Liver (tissue), 9 donors: Measurements from ENCODE around the gene PRCD. TPM values are rescaled to one million over a fixed set of nuclear protein-coding genes. Genes with fewer than 3 reads are reported as not detected.

ENCODE experiments used
- DNase-seq: peaks from one replicate; pipeline ENCODE4 v3.0.0-alpha.2; 2017; ENCODE audit warnings: low spot score
- H3K27ac ChIP-seq, 2 donors: one replicate each; pipeline ENCODE4 v1.7.0; 2013; ENCODE audit warnings: inconsistent platforms in 2 of 2, low read length in 2 of 2, control low read depth in 1 of 2, low read depth in 1 of 2, mild to moderate bottlenecking in 1 of 2
- H3K27me3 ChIP-seq, 4 donors: one replicate each; pipeline versions ENCODE4 v1.6.1 to v1.7.0; 2013; ENCODE audit warnings: low read length in 3 of 4, inconsistent platforms in 1 of 4, mild to moderate bottlenecking in 1 of 4, moderate library complexity in 1 of 4; ENCODE audit not compliant: control insufficient read depth in 4 of 4, insufficient read depth in 4 of 4
- H3K36me3 ChIP-seq, 4 donors: one replicate each; pipeline versions ENCODE4 v1.6.1 to v1.7.0; 2013; ENCODE audit warnings: low read length in 3 of 4, mild to moderate bottlenecking in 3 of 4, low read depth in 1 of 4, moderate library complexity in 1 of 4; ENCODE audit not compliant: control insufficient read depth in 4 of 4, insufficient read depth in 3 of 4
- H3K4me1 ChIP-seq, 4 donors: one replicate each; pipeline versions ENCODE4 v1.6.1 to v1.7.0; 2013; ENCODE audit warnings: low read length in 3 of 4, mild to moderate bottlenecking in 3 of 4, moderate library complexity in 1 of 4; ENCODE audit not compliant: control insufficient read depth in 4 of 4, insufficient read depth in 4 of 4
- H3K4me3 ChIP-seq, 3 donors: one replicate each; pipeline versions ENCODE4 v1.6.1 to v1.7.0; 2013; ENCODE audit warnings: low read length in 3 of 3, control low read depth in 1 of 3, low read depth in 1 of 3, mild to moderate bottlenecking in 1 of 3
- H3K9ac ChIP-seq, 2 donors: one replicate each; pipeline ENCODE4 v1.7.0; 2013; ENCODE audit warnings: low read length in 2 of 2, mild to moderate bottlenecking in 2 of 2, moderate library complexity in 2 of 2, control low read depth in 1 of 2, low read depth in 1 of 2
- H3K9me3 ChIP-seq, 4 donors: one replicate each; pipeline versions ENCODE4 v1.6.1 to v1.7.0; 2013; ENCODE audit warnings: low read length in 3 of 4; ENCODE audit not compliant: control insufficient read depth in 4 of 4
- CTCF ChIP-seq: fragments of 150-350 bp; IDR thresholded peaks from 2 replicates; pipeline ENCODE4 v1.5.1; 2017; ENCODE audit warnings: improper control_type of control experiment, low read depth, low read length; ENCODE audit not compliant: missing input control
- EGR1 ChIP-seq, 2 donors: IDR thresholded peaks; 2 replicates each; pipeline ENCODE4 v1.6.1; 2016 to 2018; ENCODE audit warnings: antibody characterized with exemption in 2 of 2, low read depth in 2 of 2
- FOXA1 ChIP-seq: IDR thresholded peaks from 2 replicates; pipeline ENCODE4 v1.6.1; 2016; ENCODE audit warnings: antibody characterized with exemption
- FOXA2 ChIP-seq: IDR thresholded peaks from 2 replicates; pipeline ENCODE4 v1.6.1; 2016; ENCODE audit warnings: antibody characterized with exemption
- GABPA ChIP-seq, 2 donors: IDR thresholded peaks in 1 of 2; conservative IDR thresholded peaks in 1 of 2; 2 replicates each; pipeline ENCODE4 v1.6.1; 2016; ENCODE audit warnings: antibody characterized with exemption in 2 of 2, mild to moderate bottlenecking in 1 of 2, moderate library complexity in 1 of 2
- HNF4A ChIP-seq, 2 donors: conservative IDR thresholded peaks; 2 replicates each; pipeline ENCODE4 v1.6.1; 2016; ENCODE audit warnings: antibody characterized with exemption in 2 of 2, mild to moderate bottlenecking in 2 of 2
- HNF4G ChIP-seq: IDR thresholded peaks from 2 replicates; pipeline ENCODE4 v1.6.1; 2016; ENCODE audit warnings: antibody characterized with exemption
- JUND ChIP-seq, 2 donors: IDR thresholded peaks; 2 replicates each; pipeline ENCODE4 v1.6.1; 2016; ENCODE audit warnings: antibody characterized with exemption in 2 of 2
- MAX ChIP-seq: IDR thresholded peaks from 2 replicates; pipeline ENCODE4 v1.6.1; 2016; ENCODE audit warnings: antibody characterized with exemption
- NR2F2 ChIP-seq: IDR thresholded peaks from 2 replicates; pipeline ENCODE4 v1.6.1; 2016; ENCODE audit warnings: antibody characterized with exemption
- RAD21 ChIP-seq, 2 donors: IDR thresholded peaks; 2 replicates each; pipeline ENCODE4 v1.6.1; 2016; ENCODE audit warnings: antibody characterized with exemption in 2 of 2, mild to moderate bottlenecking in 2 of 2
- REST ChIP-seq: IDR thresholded peaks from 2 replicates; pipeline ENCODE4 v1.6.1; 2016; ENCODE audit warnings: antibody characterized with exemption, mild to moderate bottlenecking
- RXRA ChIP-seq, 2 donors: IDR thresholded peaks; 2 replicates each; pipeline ENCODE4 v1.6.1; 2017 to 2018; ENCODE audit warnings: antibody characterized with exemption in 2 of 2, mild to moderate bottlenecking in 1 of 2
- SP1 ChIP-seq: IDR thresholded peaks from 2 replicates; pipeline ENCODE4 v1.6.1; 2018; ENCODE audit warnings: antibody characterized with exemption, mild to moderate bottlenecking
- TAF1 ChIP-seq: conservative IDR thresholded peaks from 2 replicates; pipeline ENCODE4 v1.6.1; 2016; ENCODE audit warnings: antibody characterized with exemption, mild to moderate bottlenecking
- YY1 ChIP-seq: IDR thresholded peaks from 2 replicates; pipeline ENCODE4 v1.6.1; 2016; ENCODE audit warnings: antibody characterized with exemption, mild to moderate bottlenecking
- ZBTB33 ChIP-seq: IDR thresholded peaks from 2 replicates; pipeline ENCODE4 v1.6.1; 2016; ENCODE audit warnings: antibody characterized with exemption
- WGBS: extraction: QIAGEN DNeasy Blood & Tissue Kit; methylation state at CpG from one replicate; pipeline ENCODE4 v1.1.7; 2013; 5-methylcytosine and 5-hydroxymethylcytosine counted together
- polyA plus RNA-seq, 2 donors: library from polyadenylated mRNA; stranded (reverse) in 1 of 2; unstranded in 1 of 2; fragments of 200-250 nt in 1 of 2; fragments of >200 nt in 1 of 2; fragmentation: Nextera tagmentation in 1 of 2; extraction: Ambion mirVana in 1 of 2; gene quantifications; one replicate each; pipeline versions ENCODE4 v1.2.1 to v1.2.3, GENCODE V29; 2013 to 2015
- total RNA-seq, 2 donors: library from RNA; depleted of rRNA; stranded (reverse); fragments of >200 nt; gene quantifications; one replicate each; pipeline ENCODE4 v1.2.3, GENCODE V29; 2014
- TF ChIP-seq, protein P1 (sequence below): IDR thresholded peaks from 2 replicates; pipeline ENCODE4 v1.6.1; 2016; ENCODE audit warnings: antibody characterized with exemption
- donor health status: healthy.
- donor health status: healthy.
- donor health status: healthy.
- donor health status: healthy.
- donor health status: healthy.

The PRCD gene
- total and polyA plus RNA-seq, 4 donors: 0.63 to 1.0 (median 0.75) TPM; not detected in 1

DNA sequence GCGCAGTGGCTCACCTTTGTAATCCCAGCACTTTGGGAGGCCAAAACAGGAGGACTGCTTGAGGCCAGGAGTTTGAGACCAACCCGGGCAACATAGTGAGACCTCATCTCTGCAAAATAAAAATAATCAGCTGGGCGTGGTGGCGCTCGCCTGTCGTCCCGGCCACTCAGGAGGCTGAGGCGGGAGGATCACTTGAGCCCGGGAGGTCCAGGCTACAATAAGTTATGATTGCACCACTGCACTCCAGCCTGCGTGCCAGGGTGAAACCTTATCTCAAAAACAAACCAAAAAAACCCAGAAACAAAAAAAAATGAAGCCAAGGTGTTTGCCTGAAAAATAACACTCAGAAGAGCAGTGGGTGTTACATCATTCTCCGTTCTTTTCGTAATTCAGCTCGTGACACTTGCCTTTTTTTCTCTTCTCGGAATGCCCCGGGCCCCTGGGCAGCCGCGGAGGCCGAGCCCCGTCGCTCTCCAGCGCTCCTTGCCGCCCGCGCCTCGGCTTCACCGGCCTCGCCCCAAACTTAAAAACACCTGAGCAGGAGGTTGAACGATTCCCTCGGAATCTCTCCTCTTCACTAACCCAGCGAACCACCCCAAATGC is 17.0 kb downstream of the PRCD start:
- Histone ChIP-seq H3K4me3 (peak overlapping the region; percentile 68 to 99 (median 97)), H3K9ac (peak overlapping the region; percentile 93 to 96), H3K9me3 (no peaks in the 10 kb centered on the region), H3K4me1 (peaks cover 3 to 24% (median 15%) of the 10 kb centered on the region in 4 donors), H3K27me3 (no peaks in the 10 kb centered on the region), H3K27ac (peak overlapping the region; percentile 84 to 97), H3K36me3 (peaks cover 2 to 8% (median 7%) of the 10 kb centered on the region in 4 donors)
- no peak for DNase-seq
- WGBS: 24% methylated on average over 30 of the region's 30 CpGs
- TF ChIP-seq SP1 (no peak), ZBTB33 (no peak), FOXA2 (no peak), FOXA1 (no peak), NR2F2 (no peak), HNF4G (no peak), EGR1 (IDR thresholded peaks at IDR 0.05; ENCODE audit: low read depth in 2 of 2) (no peak), JUND (IDR thresholded peaks at IDR 0.05) (no peak), RXRA (IDR thresholded peaks at IDR 0.05) (no peak), CTCF (no peak), HNF4A (conservative IDR thresholded peaks at IDR 0.05) (no peak), MAX (no peak), YY1 (no peak), RAD21 (IDR thresholded peaks at IDR 0.05) (no peak), GABPA (IDR thresholded peaks at IDR 0.05 in 1 of 2, conservative IDR thresholded peaks at IDR 0.05 in 1 of 2) (no peak), TAF1 (no peak)
- TF ChIP-seq, protein P1, sequence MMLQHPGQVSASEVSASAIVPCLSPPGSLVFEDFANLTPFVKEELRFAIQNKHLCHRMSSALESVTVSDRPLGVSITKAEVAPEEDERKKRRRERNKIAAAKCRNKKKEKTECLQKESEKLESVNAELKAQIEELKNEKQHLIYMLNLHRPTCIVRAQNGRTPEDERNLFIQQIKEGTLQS: no peak

DNA sequence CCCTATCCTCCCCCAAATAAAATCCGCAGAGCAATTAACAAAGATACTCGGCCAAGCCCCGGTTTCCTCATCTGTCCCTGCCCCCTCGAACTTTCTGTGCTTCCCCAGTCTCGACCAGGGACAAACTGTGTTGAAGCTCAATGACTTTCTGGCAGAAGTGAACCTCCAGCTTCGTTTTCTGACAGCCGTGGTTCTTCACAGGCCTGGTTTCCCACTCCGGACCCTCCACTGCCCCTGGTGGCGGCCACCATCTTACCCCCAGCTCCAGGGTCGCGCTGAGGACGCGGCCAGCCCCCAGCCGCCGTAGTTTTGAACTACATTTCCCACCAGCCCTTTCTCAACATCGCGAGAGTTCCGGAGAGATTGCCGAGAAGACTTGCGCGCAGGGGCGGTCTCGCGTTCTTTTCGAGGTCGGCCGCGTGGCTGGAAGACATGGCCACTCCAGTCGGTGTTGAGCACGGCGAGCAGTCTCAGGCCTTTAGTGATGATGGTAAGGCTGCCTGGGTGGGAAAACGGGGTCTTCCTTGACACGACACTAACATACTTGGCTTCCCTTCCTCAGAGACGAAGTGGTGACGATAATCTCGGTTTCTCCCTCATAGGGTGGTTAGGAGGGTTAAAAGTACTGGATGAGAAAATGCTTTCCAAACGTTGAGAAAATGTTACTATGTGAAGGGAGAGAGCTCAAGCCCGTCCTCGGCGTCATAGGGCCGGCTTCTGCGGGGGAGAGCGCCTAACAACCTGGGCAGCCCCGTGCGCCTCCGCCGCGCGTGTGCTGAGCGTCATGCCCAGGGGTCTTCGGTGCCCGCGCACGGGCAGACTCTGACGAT is 17.7 kb downstream of the PRCD start:
- Histone ChIP-seq H3K4me3 (peak overlapping the region; percentile 68 to 99 (median 97)), H3K27me3 (no peaks in the 10 kb centered on the region), H3K36me3 (peaks cover 4 to 12% (median 10%) of the 10 kb centered on the region in 4 donors), H3K27ac (peak overlapping the region; percentile 84 to 97), H3K9me3 (no peaks in the 10 kb centered on the region), H3K4me1 (peaks cover 3 to 28% (median 16%) of the 10 kb centered on the region in 4 donors), H3K9ac (peak overlapping the region; percentile 94 to 96)
- WGBS: under 1% methylated on average over 55 of the region's 55 CpGs
- DNase-seq: peak; percentile 92
- TF ChIP-seq RAD21 (IDR thresholded peaks at IDR 0.05): peak in 1 of 2 donors; percentile 25
- peak; percentile 19 for TF ChIP-seq NR2F2
- TF ChIP-seq HNF4G: no peak
- TF ChIP-seq FOXA1: peak; percentile 7
- peak in 1 of 2 donors; percentile 35 for TF ChIP-seq EGR1 (IDR thresholded peaks at IDR 0.05; ENCODE audit: low read depth in 2 of 2)
- peak; percentile 75 for TF ChIP-seq REST
- no peak for TF ChIP-seq GABPA (IDR thresholded peaks at IDR 0.05 in 1 of 2, conservative IDR thresholded peaks at IDR 0.05 in 1 of 2)
- TF ChIP-seq CTCF: peak; percentile 50
- TF ChIP-seq, protein P1: no peak
- TF ChIP-seq MAX: peak; percentile 97
- peak in 1 of 2 donors; percentile 12 for TF ChIP-seq HNF4A (conservative IDR thresholded peaks at IDR 0.05)
